WTC11 (cell line): ENCODE measurements around the gene SPECC1L. TPM values are rescaled to one million over a fixed set of nuclear protein-coding genes. Genes with fewer than 3 reads are reported as not detected.

Experiments used
- ATAC-seq: fragments of 200-7000 bp; cut with Tn5 transposase; 2 replicates; pipeline ENCODE4 v1.10.0; 2021; ENCODE audit warnings: mild to moderate bottlenecking, moderate library complexity
- CTCF ChIA-PET: fragments of 300-600 bp; sonication (Branson Sonifier 250); formaldehyde crosslinking; loops from one replicate; lab custom pipeline; 2021; ENCODE audit warnings: antibody characterized with exemption; lab: Charles Lee
- POLR2A ChIA-PET: fragments of 350-600 bp; sonication (Branson Sonifier 250); formaldehyde crosslinking; loops from one replicate; lab custom pipeline; 2021; ENCODE audit warnings: antibody characterized with exemption; lab: Charles Lee
- DNase-seq: peaks from one replicate; pipeline ENCODE4 v3.0.0; 2021; ENCODE audit warnings: low spot score
- H3K27ac Mint-ChIP-seq: 2 replicates; pipeline ENCODE4 v1.8.0; 2021; ENCODE audit warnings: mixed read lengths
- H3K27me3 Mint-ChIP-seq: 2 replicates; pipeline ENCODE4 v1.8.0; 2021; ENCODE audit warnings: low read depth, mild to moderate bottlenecking, moderate library complexity, mixed read lengths
- H3K36me3 Mint-ChIP-seq: 2 replicates; pipeline ENCODE4 v1.8.0; 2021; ENCODE audit warnings: mixed read lengths
- H3K4me1 Mint-ChIP-seq: 2 replicates; pipeline ENCODE4 v1.8.0; 2022; ENCODE audit warnings: mixed read lengths
- H3K4me3 Mint-ChIP-seq: 2 replicates; pipeline ENCODE4 v1.8.0; 2021; ENCODE audit warnings: mild to moderate bottlenecking, moderate library complexity, mixed read lengths
- H3K9me3 Mint-ChIP-seq: 2 replicates; pipeline ENCODE4 v1.8.0; 2021; ENCODE audit warnings: mixed read lengths
- CBFB ChIP-seq: sonication (generic); formaldehyde crosslinking; IDR thresholded peaks from 2 replicates; pipeline ENCODE4 v1.8.1; 2022; ENCODE audit warnings: mild to moderate bottlenecking, low read depth, missing genetic modification reagents
- ETV6 ChIP-seq: sonication (generic); formaldehyde crosslinking; IDR thresholded peaks from 2 replicates; pipeline ENCODE4 v1.8.1; 2022; ENCODE audit warnings: mild to moderate bottlenecking, missing genetic modification reagents
- FOXK1 ChIP-seq: sonication (generic); formaldehyde crosslinking; IDR thresholded peaks from 2 replicates; pipeline ENCODE4 v1.8.0; 2022; ENCODE audit warnings: mild to moderate bottlenecking, moderate library complexity, missing genetic modification reagents
- FOXP4 ChIP-seq: sonication (generic); formaldehyde crosslinking; IDR thresholded peaks from 2 replicates; pipeline ENCODE4 v1.8.0; 2022; ENCODE audit warnings: mild to moderate bottlenecking, missing genetic modification reagents
- GRHL2 ChIP-seq: fragments of 250-450 bp; sonication (Bioruptor Pico); IDR thresholded peaks from 2 replicates; pipeline ENCODE4 v1.8.0; 2022; ENCODE audit warnings: mild to moderate bottlenecking, moderate library complexity; ENCODE audit not compliant: insufficient replicate concordance, severe bottlenecking
- HMGA2 ChIP-seq: fragments of 250-450 bp; sonication (Bioruptor Pico); IDR thresholded peaks from 2 replicates; pipeline ENCODE4 v1.4.0; 2021; ENCODE audit warnings: mild to moderate bottlenecking, moderate library complexity
- JUN ChIP-seq: sonication (generic); formaldehyde crosslinking; IDR thresholded peaks from 2 replicates; pipeline ENCODE4 v1.8.0; 2023; ENCODE audit warnings: mild to moderate bottlenecking, missing genetic modification reagents
- NFE2L1 ChIP-seq: sonication (generic); formaldehyde crosslinking; IDR thresholded peaks from 2 replicates; pipeline ENCODE4 v1.8.1; 2023; ENCODE audit warnings: missing genetic modification reagents
- SP1 ChIP-seq: sonication (generic); formaldehyde crosslinking; conservative IDR thresholded peaks from 2 replicates; pipeline ENCODE4 v1.8.1; 2022; ENCODE audit warnings: missing genetic modification reagents
- STAT6 ChIP-seq: sonication (generic); formaldehyde crosslinking; conservative IDR thresholded peaks from 2 replicates; pipeline ENCODE4 v1.8.1; 2023; ENCODE audit warnings: mild to moderate bottlenecking, low read depth, missing genetic modification reagents, moderate library complexity
- USF2 ChIP-seq: sonication (generic); formaldehyde crosslinking; IDR thresholded peaks from 2 replicates; pipeline ENCODE4 v1.8.1; 2023; ENCODE audit warnings: mild to moderate bottlenecking, missing genetic modification reagents, moderate library complexity
- ZNF263 ChIP-seq: sonication (generic); formaldehyde crosslinking; IDR thresholded peaks from 2 replicates; pipeline ENCODE4 v1.8.1; 2022; ENCODE audit warnings: low read depth, mild to moderate bottlenecking, moderate library complexity, missing genetic modification reagents
- ZNF281 ChIP-seq: sonication (generic); formaldehyde crosslinking; IDR thresholded peaks from 2 replicates; pipeline ENCODE4 v1.8.0; 2023; ENCODE audit warnings: mild to moderate bottlenecking, missing genetic modification reagents
- ZNF423 ChIP-seq: fragments of 250-450 bp; sonication (Bioruptor Pico); IDR thresholded peaks from 2 replicates; pipeline ENCODE4 v2.1.2; 2022; ENCODE audit warnings: mild to moderate bottlenecking, moderate library complexity
- total RNA-seq: library from RNA; stranded (reverse); gene quantifications from 3 replicates; pipeline ENCODE4 v1.2.3, GENCODE V29; 2021
- TF ChIP-seq, protein P1 (sequence below): fragments of 250-450 bp; sonication (Bioruptor Pico); IDR thresholded peaks from 2 replicates; pipeline ENCODE4 v2.1.2; 2022; ENCODE audit warnings: mild to moderate bottlenecking, moderate library complexity
- TF ChIP-seq, protein P2 (sequence below): sonication (generic); formaldehyde crosslinking; IDR thresholded peaks from 2 replicates; pipeline ENCODE4 v1.8.1; 2022; ENCODE audit warnings: mild to moderate bottlenecking, missing genetic modification reagents, moderate library complexity, borderline replicate concordance
- TF ChIP-seq, protein P3 (sequence below): sonication (generic); formaldehyde crosslinking; IDR thresholded peaks from 2 replicates; pipeline ENCODE4 v1.8.0; 2023; ENCODE audit warnings: missing genetic modification reagents
- TF ChIP-seq, protein P4 (sequence below): sonication (generic); formaldehyde crosslinking; IDR thresholded peaks from 2 replicates; pipeline ENCODE4 v1.8.1; 2023; ENCODE audit warnings: mild to moderate bottlenecking, missing genetic modification reagents

SPECC1L gene
- total RNA-seq, 1 experiment from 2014 or later: 44.6 TPM

- TF ChIP-seq STAT6: no peak
- no peak for TF ChIP-seq FOXK1
Observed at GRCh38 chr22:24442352-24442744, 171.7 kb downstream of the SPECC1L start (continued).

DNA sequence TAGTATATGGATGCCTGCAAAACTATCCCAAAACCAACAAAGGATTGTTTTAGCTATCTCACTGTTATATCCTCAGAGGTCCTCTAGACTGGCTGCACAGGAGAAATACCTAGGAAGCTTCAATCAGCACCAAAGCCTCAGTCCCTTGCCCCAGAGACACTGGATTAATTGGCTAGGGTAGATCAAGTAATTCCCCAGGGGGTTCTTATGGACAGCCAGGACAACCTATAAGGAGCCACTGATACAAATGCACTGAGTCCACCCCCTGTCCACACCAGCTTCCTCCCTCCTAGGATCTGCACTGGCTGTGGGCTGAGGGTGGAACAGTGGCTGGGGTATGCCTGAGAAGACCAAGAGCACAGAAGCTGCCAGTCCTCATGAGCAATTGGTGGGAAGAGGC is 173.0 kb downstream of the SPECC1L start:
- POLR2A ChIA-PET: interaction anchor here (0.6 kb wide), 1 partner anchor 193 kb away, joined by 4 read pairs; no protein-coding TSS in a partner anchor
- DNase-seq (no peak), ATAC-seq (no peak)
- Mint-ChIP-seq H3K4me1 (peaks cover 7% of the 10 kb centered on the region), H3K4me3 (no peak overlapping the region), H3K27me3 (no peaks in the 10 kb centered on the region), H3K27ac (no peak overlapping the region), H3K9me3 (no peaks in the 10 kb centered on the region), H3K36me3 (no peaks in the 10 kb centered on the region; the same call in 1 of the 2 replicates)
- CTCF ChIA-PET: interaction anchor here (0.6 to 2.1 kb wide), 3 partner anchors 22 to 1759 kb away, joined by 5 to 10 read pairs (median 6); no protein-coding TSS in a partner anchor
- no peak for TF ChIP-seq JUN (CRISPR knock-in tag)
- no peak for TF ChIP-seq FOXP4 (CRISPR knock-in tag)
- TF ChIP-seq ZNF423 (CRISPR knock-in tag): no peak
- no peak for TF ChIP-seq CBFB (CRISPR knock-in tag)
- TF ChIP-seq, protein P1, sequence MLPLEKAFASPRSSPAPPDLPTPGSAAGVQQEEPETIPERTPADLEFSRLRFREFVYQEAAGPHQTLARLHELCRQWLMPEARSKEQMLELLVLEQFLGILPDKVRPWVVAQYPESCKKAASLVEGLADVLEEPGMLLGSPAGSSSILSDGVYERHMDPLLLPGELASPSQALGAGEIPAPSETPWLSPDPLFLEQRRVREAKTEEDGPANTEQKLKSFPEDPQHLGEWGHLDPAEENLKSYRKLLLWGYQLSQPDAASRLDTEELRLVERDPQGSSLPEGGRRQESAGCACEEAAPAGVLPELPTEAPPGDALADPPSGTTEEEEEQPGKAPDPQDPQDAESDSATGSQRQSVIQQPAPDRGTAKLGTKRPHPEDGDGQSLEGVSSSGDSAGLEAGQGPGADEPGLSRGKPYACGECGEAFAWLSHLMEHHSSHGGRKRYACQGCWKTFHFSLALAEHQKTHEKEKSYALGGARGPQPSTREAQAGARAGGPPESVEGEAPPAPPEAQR (CRISPR knock-in tag): no peak
- TF ChIP-seq NFE2L1 (CRISPR knock-in tag): no peak
- TF ChIP-seq ZNF281 (CRISPR knock-in tag): no peak
- no peak for TF ChIP-seq ZNF263 (CRISPR knock-in tag)
- no peak for TF ChIP-seq HMGA2 (CRISPR knock-in tag)
- TF ChIP-seq, protein P2, sequence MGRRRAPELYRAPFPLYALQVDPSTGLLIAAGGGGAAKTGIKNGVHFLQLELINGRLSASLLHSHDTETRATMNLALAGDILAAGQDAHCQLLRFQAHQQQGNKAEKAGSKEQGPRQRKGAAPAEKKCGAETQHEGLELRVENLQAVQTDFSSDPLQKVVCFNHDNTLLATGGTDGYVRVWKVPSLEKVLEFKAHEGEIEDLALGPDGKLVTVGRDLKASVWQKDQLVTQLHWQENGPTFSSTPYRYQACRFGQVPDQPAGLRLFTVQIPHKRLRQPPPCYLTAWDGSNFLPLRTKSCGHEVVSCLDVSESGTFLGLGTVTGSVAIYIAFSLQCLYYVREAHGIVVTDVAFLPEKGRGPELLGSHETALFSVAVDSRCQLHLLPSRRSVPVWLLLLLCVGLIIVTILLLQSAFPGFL: no peak
- TF ChIP-seq ETV6 (CRISPR knock-in tag): no peak

DNA sequence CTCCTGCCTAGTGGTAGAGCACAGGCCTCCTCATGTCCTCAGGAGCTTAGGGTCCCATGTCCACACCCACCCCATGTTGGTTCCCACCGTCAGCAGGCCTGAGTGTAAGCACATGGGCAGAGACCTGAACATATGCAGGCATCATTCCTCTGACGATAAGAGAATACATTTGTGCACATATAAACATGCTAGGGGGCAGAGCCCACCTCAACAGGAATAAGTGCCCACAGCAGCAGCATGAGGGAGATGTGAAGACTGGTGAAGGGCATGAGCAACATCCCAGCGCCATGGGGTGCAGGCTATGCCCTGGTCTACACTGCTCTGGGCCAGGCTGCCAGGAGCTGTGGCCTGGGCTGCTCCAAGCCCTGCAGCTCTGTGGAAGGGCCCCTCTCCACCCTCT is 173.6 kb downstream of the SPECC1L start:
- Mint-ChIP-seq H3K4me1 (peaks cover 7% of the 10 kb centered on the region), H3K27me3 (no peaks in the 10 kb centered on the region), H3K9me3 (no peaks in the 10 kb centered on the region), H3K36me3 (no peaks in the 10 kb centered on the region; the same call in 1 of the 2 replicates), H3K4me3 (no peak overlapping the region), H3K27ac (no peak overlapping the region)
- no peak for DNase-seq
- ChIA-PET POLR2A (interaction anchor here (0.6 kb wide), 1 partner anchor 194 kb away, joined by 4 read pairs; no protein-coding TSS in a partner anchor), CTCF (interaction anchor here (0.9 to 2.1 kb wide), 3 partner anchors 23 to 78 kb away, joined by 3 to 10 read pairs (median 6); no protein-coding TSS in a partner anchor)
- no peak for ATAC-seq
- TF ChIP-seq GRHL2 (no peak), USF2 (CRISPR knock-in tag) (no peak), SP1 (CRISPR knock-in tag) (no peak)
- TF ChIP-seq, protein P3, sequence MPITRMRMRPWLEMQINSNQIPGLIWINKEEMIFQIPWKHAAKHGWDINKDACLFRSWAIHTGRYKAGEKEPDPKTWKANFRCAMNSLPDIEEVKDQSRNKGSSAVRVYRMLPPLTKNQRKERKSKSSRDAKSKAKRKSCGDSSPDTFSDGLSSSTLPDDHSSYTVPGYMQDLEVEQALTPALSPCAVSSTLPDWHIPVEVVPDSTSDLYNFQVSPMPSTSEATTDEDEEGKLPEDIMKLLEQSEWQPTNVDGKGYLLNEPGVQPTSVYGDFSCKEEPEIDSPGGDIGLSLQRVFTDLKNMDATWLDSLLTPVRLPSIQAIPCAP (CRISPR knock-in tag): no peak
- TF ChIP-seq, protein P4, sequence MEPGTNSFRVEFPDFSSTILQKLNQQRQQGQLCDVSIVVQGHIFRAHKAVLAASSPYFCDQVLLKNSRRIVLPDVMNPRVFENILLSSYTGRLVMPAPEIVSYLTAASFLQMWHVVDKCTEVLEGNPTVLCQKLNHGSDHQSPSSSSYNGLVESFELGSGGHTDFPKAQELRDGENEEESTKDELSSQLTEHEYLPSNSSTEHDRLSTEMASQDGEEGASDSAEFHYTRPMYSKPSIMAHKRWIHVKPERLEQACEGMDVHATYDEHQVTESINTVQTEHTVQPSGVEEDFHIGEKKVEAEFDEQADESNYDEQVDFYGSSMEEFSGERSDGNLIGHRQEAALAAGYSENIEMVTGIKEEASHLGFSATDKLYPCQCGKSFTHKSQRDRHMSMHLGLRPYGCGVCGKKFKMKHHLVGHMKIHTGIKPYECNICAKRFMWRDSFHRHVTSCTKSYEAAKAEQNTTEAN (CRISPR knock-in tag): no peak
